ENCODE data around the gene GATC.

- TF ChIP-seq CTCF (IDR thresholded peaks at IDR 0.05) (no peak), POLR2A (IDR thresholded peaks at IDR 0.05) (no peak)
Measured at GRCh38 chr12:120421701-120422100, 24.5 kb upstream of the GATC start.

Measured in Peyer's patch (tissue), 4 donors.